HCT116 (cell line): ENCODE data around the gene C2orf72. TPM values are rescaled to one million over a fixed set of nuclear protein-coding genes. Genes with fewer than 3 reads are reported as not detected.

Source experiments
- ATAC-seq: fragments of 200-7000 bp; cut with Tn5 transposase; 2 replicates; pipeline ENCODE4 v1.9.1; 2020; ENCODE audit warnings: mild to moderate bottlenecking, moderate library complexity
- BruUV-seq: library from RNA; stranded (reverse); fragments of 400-500 nt; replicated peaks from 2 replicates; lab custom pipeline; 2021; lab: Mats Ljungman, UMichigan
- CTCF ChIA-PET: fragments of 300-600 bp; sonication (Branson Sonifier 250); formaldehyde crosslinking; loops from one replicate; lab custom pipeline; 2021; ENCODE audit warnings: antibody characterized with exemption; lab: Charles Lee
- POLR2A ChIA-PET: fragments of 300-600, 350-600 bp; sonication (Branson Sonifier 250); formaldehyde crosslinking; loops from one replicate; lab custom pipeline; 2021; ENCODE audit warnings: antibody characterized with exemption; lab: Charles Lee
- RAD21 ChIA-PET, 2 experiments: fragments of 300-600 bp; sonication (Branson Sonifier 250); formaldehyde crosslinking; loops; one replicate each; lab custom pipeline; 2023; ENCODE audit warnings: low total read pairs in 2 of 2; ENCODE audit not compliant: uncharacterized antibody in 2 of 2, unreplicated experiment in 2 of 2, low non-redundant PET in 1 of 2; lab: Charles Lee
- DNase-seq: peaks from one replicate; pipeline ENCODE4 v3.0.0-alpha.2; 2010; ENCODE audit warnings: low read depth, low spot score
- H2AFZ ChIP-seq: fragments of 200-600 bp; shearing (Covaris generic), sonication (generic); 2 replicates; pipeline ENCODE4 v1.6.1; 2017; ENCODE audit warnings: low read depth, mixed run types, mixed read lengths, antibody characterized with exemption, low read length; ENCODE audit not compliant: poor library complexity, severe bottlenecking
- H3K27ac ChIP-seq: 2 replicates; pipeline ENCODE4 v1.5.1; 2012; ENCODE audit warnings: low read depth, low read length
- H3K27me3 ChIP-seq: fragments of 200-600 bp; sonication (generic); 2 replicates; pipeline ENCODE4 v1.6.1; 2016; ENCODE audit warnings: mixed run types, low read length, mixed read lengths; ENCODE audit not compliant: insufficient read depth
- H3K36me3 ChIP-seq, 2 experiments: fragments of 200-500 bp in 1 of 2; fragments of 200-600 bp in 1 of 2; sonication (Bioruptor generic) in 1 of 2; sonication (generic) in 1 of 2; 2 replicates each; pipeline versions ENCODE4 v1.5.1 to v1.6.1; 2014 to 2016; ENCODE audit warnings: low read length in 2 of 2, inconsistent platforms in 1 of 2, mixed read lengths in 1 of 2, mixed run types in 1 of 2; ENCODE audit not compliant: insufficient read depth in 2 of 2, control insufficient read depth in 1 of 2
- H3K4me1 ChIP-seq, 2 experiments: fragments of 200-600 bp in 1 of 2; sonication (generic) in 1 of 2; 2 replicates each; pipeline versions ENCODE4 v1.5.1 to v1.6.1; 2012 to 2017; ENCODE audit warnings: low read length in 2 of 2, inconsistent platforms in 1 of 2, mild to moderate bottlenecking in 1 of 2, mixed read lengths in 1 of 2, mixed run types in 1 of 2, moderate library complexity in 1 of 2; ENCODE audit not compliant: insufficient read depth in 2 of 2, control insufficient read depth in 1 of 2
- H3K4me2 ChIP-seq: fragments of 200-600 bp; sonication (generic); 2 replicates; pipeline ENCODE4 v1.6.1; 2017; ENCODE audit warnings: mixed run types, low read length, mixed read lengths
- H3K4me3 ChIP-seq, 2 experiments: fragments of 200-600 bp in 1 of 2; sonication (generic) in 1 of 2; replicated peaks in 1 of 2; 2 replicates each; pipeline ENCODE4 v1.5.1; 2011 to 2016; ENCODE audit warnings: low read length in 2 of 2, control low read depth in 1 of 2, low read depth in 1 of 2, mild to moderate bottlenecking in 1 of 2, mixed read lengths in 1 of 2, mixed run types in 1 of 2
- H3K79me2 ChIP-seq: fragments of 200-600 bp; sonication (generic); 2 replicates; pipeline ENCODE4 v1.6.1; 2017; ENCODE audit warnings: mild to moderate bottlenecking, mixed run types, low read length, moderate library complexity, mixed read lengths; ENCODE audit not compliant: insufficient read depth
- H3K9ac ChIP-seq: fragments of 200-600 bp; sonication (generic); 2 replicates; pipeline ENCODE4 v1.6.1; 2016; ENCODE audit warnings: low read length, mixed read lengths
- H3K9me2 ChIP-seq: fragments of 200-600 bp; sonication (generic), shearing (Covaris generic); 2 replicates; pipeline ENCODE4 v1.6.1; 2017; ENCODE audit warnings: mixed run types, mild to moderate bottlenecking, moderate library complexity; ENCODE audit not compliant: insufficient read depth
- H3K9me3 ChIP-seq, 2 experiments: fragments of 200-500 bp in 1 of 2; fragments of 200-600 bp in 1 of 2; sonication (Bioruptor generic) in 1 of 2; sonication (generic) in 1 of 2; 2 replicates each; pipeline ENCODE4 v1.6.1; 2014 to 2017; ENCODE audit warnings: low read length in 2 of 2, mixed read lengths in 2 of 2, inconsistent platforms in 1 of 2, low read depth in 1 of 2, mild to moderate bottlenecking in 1 of 2, mixed run types in 1 of 2, moderate library complexity in 1 of 2; ENCODE audit not compliant: control insufficient read depth in 1 of 2, insufficient read depth in 1 of 2
- H4K20me1 ChIP-seq: fragments of 200-600 bp; sonication (generic), shearing (Covaris generic); 2 replicates; pipeline ENCODE4 v1.6.1; 2017; ENCODE audit warnings: mixed run types, mild to moderate bottlenecking, moderate library complexity; ENCODE audit not compliant: insufficient read depth
- CEBPB ChIP-seq: IDR thresholded peaks from 2 replicates; pipeline ENCODE4 v1.6.1; 2012; ENCODE audit warnings: low read depth
- EGR1 ChIP-seq: IDR thresholded peaks from 2 replicates; pipeline ENCODE4 v1.6.1; 2012; ENCODE audit warnings: low read depth
- EZH2phosphoT487 ChIP-seq: fragments of 200-600 bp; IDR thresholded peaks from 2 replicates; pipeline ENCODE4 v1.6.1; 2018; ENCODE audit warnings: antibody characterized with exemption, borderline replicate concordance
- FOSL1 ChIP-seq: IDR thresholded peaks from 2 replicates; pipeline ENCODE4 v1.6.1; 2012; ENCODE audit warnings: low read depth
- JUND ChIP-seq: IDR thresholded peaks from 2 replicates; pipeline ENCODE4 v1.6.1; 2012
- POLR2A ChIP-seq: IDR thresholded peaks from 2 replicates; pipeline ENCODE4 v1.7.0; 2011; ENCODE audit warnings: borderline replicate concordance; ENCODE audit not compliant: insufficient read depth, insufficient read length; ENCODE audit errors: extremely low read depth
- RAD21 ChIP-seq: IDR thresholded peaks from 2 replicates; pipeline ENCODE4 v1.6.1; 2012; ENCODE audit warnings: low read depth, mild to moderate bottlenecking
- SIN3A ChIP-seq: IDR thresholded peaks from 2 replicates; pipeline ENCODE4 v1.6.1; 2012; ENCODE audit warnings: low read depth
- SP1 ChIP-seq: IDR thresholded peaks from 2 replicates; pipeline ENCODE4 v1.6.1; 2012; ENCODE audit warnings: low read depth
- ZFX ChIP-seq: fragments of 450-650 bp; IDR thresholded peaks from 2 replicates; pipeline ENCODE4 v1.6.1; 2017
- ZNF274 ChIP-seq: fragments of 200-500 bp; sonication (Bioruptor generic); IDR thresholded peaks from 2 replicates; pipeline ENCODE4 v1.6.1; 2014; ENCODE audit warnings: mild to moderate bottlenecking, low read depth, low read length, inconsistent platforms
- intact Hi-C: fragments of 100-400 bp; cut with micrococcal nuclease; formaldehyde crosslinking; loops from 2 replicates; pipeline ENCODE4 v1.10.0; 2022
- total RNA-seq: library from RNA; stranded (reverse); gene quantifications from one replicate; pipeline ENCODE4 v1.2.1, GENCODE V29; 2021; ENCODE audit not compliant: unreplicated experiment
- TF ChIP-seq, protein P1 (sequence below): IDR thresholded peaks from 2 replicates; pipeline ENCODE4 v1.6.1; 2012; ENCODE audit warnings: low read depth
- TF ChIP-seq, protein P2 (sequence below): IDR thresholded peaks from 2 replicates; pipeline ENCODE4 v1.6.1; 2012
- TF ChIP-seq, protein P3 (sequence below): IDR thresholded peaks from 2 replicates; pipeline ENCODE4 v1.6.1; 2011; ENCODE audit warnings: mild to moderate bottlenecking, low read length, moderate library complexity; ENCODE audit not compliant: insufficient replicate concordance; ENCODE audit errors: extremely low read depth
- TF ChIP-seq, protein P4 (sequence below), 3 experiments: fragments of 200-600 bp in 1 of 3; sonication (generic) in 1 of 3; IDR thresholded peaks in 2 of 3; conservative IDR thresholded peaks in 1 of 3; 2 replicates each; pipeline ENCODE4 v1.5.1; 2012 to 2017; ENCODE audit warnings: low read depth in 2 of 3, low read length in 2 of 3, antibody characterized with exemption in 1 of 3, borderline replicate concordance in 1 of 3, control low read depth in 1 of 3, mild to moderate bottlenecking in 1 of 3, mixed read lengths in 1 of 3, mixed run types in 1 of 3, moderate library complexity in 1 of 3; ENCODE audit not compliant: insufficient read depth in 1 of 3
- TF ChIP-seq, protein P5 (sequence below): IDR thresholded peaks from 2 replicates; pipeline ENCODE4 v1.6.1; 2012

C2orf72 gene
- total RNA-seq, 1 experiment from 2014 or later: 3.7 TPM

DNA sequence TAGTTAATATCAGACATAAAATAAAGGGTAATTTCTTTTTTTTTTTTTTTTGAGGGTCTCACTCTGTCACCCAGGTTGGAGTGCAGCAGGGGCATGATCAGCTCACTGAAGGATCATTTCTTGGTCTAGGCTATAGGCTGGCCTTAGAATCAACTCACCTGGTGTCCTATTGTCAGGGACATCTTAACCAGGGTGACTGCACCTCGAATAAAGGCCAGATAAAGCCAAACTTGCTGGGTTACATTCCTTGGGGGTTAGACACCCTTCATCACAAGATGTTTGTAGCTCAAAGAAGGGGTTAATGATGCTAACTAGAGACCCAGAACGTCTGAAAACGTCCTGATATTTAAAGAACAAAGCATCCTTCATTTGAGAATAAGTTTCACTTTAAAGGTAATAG, 23.5 kb upstream of the C2orf72 start:
- no peaks in the 10 kb centered on the region for H4K20me1 ChIP-seq
- no peak overlapping the region for H3K4me2 ChIP-seq
- ATAC-seq (no peak), DNase-seq (no peak)
- H3K4me3 ChIP-seq: no peak overlapping the region
- no peak overlapping the region for H2AFZ ChIP-seq
- TF ChIP-seq ZFX (no peak), RAD21 (no peak), POLR2A (no peak), FOSL1 (no peak), SIN3A (no peak), SP1 (no peak), ZNF274 (no peak), EGR1 (no peak), CEBPB (no peak), EZH2phosphoT487 (no peak), JUND (no peak)
- TF ChIP-seq, protein P1, sequence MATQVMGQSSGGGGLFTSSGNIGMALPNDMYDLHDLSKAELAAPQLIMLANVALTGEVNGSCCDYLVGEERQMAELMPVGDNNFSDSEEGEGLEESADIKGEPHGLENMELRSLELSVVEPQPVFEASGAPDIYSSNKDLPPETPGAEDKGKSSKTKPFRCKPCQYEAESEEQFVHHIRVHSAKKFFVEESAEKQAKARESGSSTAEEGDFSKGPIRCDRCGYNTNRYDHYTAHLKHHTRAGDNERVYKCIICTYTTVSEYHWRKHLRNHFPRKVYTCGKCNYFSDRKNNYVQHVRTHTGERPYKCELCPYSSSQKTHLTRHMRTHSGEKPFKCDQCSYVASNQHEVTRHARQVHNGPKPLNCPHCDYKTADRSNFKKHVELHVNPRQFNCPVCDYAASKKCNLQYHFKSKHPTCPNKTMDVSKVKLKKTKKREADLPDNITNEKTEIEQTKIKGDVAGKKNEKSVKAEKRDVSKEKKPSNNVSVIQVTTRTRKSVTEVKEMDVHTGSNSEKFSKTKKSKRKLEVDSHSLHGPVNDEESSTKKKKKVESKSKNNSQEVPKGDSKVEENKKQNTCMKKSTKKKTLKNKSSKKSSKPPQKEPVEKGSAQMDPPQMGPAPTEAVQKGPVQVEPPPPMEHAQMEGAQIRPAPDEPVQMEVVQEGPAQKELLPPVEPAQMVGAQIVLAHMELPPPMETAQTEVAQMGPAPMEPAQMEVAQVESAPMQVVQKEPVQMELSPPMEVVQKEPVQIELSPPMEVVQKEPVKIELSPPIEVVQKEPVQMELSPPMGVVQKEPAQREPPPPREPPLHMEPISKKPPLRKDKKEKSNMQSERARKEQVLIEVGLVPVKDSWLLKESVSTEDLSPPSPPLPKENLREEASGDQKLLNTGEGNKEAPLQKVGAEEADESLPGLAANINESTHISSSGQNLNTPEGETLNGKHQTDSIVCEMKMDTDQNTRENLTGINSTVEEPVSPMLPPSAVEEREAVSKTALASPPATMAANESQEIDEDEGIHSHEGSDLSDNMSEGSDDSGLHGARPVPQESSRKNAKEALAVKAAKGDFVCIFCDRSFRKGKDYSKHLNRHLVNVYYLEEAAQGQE: no peak
- TF ChIP-seq, protein P2, sequence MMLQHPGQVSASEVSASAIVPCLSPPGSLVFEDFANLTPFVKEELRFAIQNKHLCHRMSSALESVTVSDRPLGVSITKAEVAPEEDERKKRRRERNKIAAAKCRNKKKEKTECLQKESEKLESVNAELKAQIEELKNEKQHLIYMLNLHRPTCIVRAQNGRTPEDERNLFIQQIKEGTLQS: no peak
- TF ChIP-seq, protein P3, sequence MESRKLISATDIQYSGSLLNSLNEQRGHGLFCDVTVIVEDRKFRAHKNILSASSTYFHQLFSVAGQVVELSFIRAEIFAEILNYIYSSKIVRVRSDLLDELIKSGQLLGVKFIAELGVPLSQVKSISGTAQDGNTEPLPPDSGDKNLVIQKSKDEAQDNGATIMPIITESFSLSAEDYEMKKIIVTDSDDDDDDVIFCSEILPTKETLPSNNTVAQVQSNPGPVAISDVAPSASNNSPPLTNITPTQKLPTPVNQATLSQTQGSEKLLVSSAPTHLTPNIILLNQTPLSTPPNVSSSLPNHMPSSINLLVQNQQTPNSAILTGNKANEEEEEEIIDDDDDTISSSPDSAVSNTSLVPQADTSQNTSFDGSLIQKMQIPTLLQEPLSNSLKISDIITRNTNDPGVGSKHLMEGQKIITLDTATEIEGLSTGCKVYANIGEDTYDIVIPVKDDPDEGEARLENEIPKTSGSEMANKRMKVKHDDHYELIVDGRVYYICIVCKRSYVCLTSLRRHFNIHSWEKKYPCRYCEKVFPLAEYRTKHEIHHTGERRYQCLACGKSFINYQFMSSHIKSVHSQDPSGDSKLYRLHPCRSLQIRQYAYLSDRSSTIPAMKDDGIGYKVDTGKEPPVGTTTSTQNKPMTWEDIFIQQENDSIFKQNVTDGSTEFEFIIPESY: no peak
- TF ChIP-seq, protein P4, sequence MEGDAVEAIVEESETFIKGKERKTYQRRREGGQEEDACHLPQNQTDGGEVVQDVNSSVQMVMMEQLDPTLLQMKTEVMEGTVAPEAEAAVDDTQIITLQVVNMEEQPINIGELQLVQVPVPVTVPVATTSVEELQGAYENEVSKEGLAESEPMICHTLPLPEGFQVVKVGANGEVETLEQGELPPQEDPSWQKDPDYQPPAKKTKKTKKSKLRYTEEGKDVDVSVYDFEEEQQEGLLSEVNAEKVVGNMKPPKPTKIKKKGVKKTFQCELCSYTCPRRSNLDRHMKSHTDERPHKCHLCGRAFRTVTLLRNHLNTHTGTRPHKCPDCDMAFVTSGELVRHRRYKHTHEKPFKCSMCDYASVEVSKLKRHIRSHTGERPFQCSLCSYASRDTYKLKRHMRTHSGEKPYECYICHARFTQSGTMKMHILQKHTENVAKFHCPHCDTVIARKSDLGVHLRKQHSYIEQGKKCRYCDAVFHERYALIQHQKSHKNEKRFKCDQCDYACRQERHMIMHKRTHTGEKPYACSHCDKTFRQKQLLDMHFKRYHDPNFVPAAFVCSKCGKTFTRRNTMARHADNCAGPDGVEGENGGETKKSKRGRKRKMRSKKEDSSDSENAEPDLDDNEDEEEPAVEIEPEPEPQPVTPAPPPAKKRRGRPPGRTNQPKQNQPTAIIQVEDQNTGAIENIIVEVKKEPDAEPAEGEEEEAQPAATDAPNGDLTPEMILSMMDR (IDR thresholded peaks at IDR 0.05 in 2 of 3, conservative IDR thresholded peaks at IDR 0.05 in 1 of 3; ENCODE audit: borderline replicate concordance in 1 of 3, insufficient read depth in 1 of 3, low read depth in 2 of 3, low read length in 2 of 3): no peak
- TF ChIP-seq, protein P5, sequence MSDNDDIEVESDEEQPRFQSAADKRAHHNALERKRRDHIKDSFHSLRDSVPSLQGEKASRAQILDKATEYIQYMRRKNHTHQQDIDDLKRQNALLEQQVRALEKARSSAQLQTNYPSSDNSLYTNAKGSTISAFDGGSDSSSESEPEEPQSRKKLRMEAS: no peak
- no peaks in the 10 kb centered on the region for H3K27me3 ChIP-seq
- no peaks in the 10 kb centered on the region for H3K79me2 ChIP-seq
- ChIA-PET RAD21 (no interaction called here), CTCF (interaction anchor here (0.8 kb wide), 1 partner anchor 39 kb away, joined by 3 read pairs; no protein-coding TSS in a partner anchor), POLR2A (no interaction called here)
- no peak overlapping the region for H3K9ac ChIP-seq
- H3K4me1 ChIP-seq: peaks cover 0 to 4% of the 10 kb centered on the region in 2 experiments; a peak in 1 of 4 replicates
- H3K9me3 ChIP-seq: no peaks in the 10 kb centered on the region
- no peaks in the 10 kb centered on the region for H3K9me2 ChIP-seq
- no peaks in the 10 kb centered on the region for H3K36me3 ChIP-seq
- no peak overlapping the region for H3K27ac ChIP-seq
- intact Hi-C loops: no loop called here
- no TSS peak for BruUV-seq
